GM18951 (cell line): ENCODE data around the gene LIMS2.

Experiments
- POLR2A ChIP-seq: IDR thresholded peaks from 4 replicates; pipeline ENCODE4 v1.6.1; 2011; ENCODE audit warnings: mild to moderate bottlenecking; ENCODE audit not compliant: insufficient read length, insufficient read depth; ENCODE audit errors: extremely low read depth
- in situ Hi-C: fragments of 300-500 bp; cut with MboI; formaldehyde crosslinking; loops from one replicate; pipeline ENCODE4 v1.12.0; 2022; ENCODE audit warnings: low sequenced_read_pairs, mixed read lengths, inconsistent platforms; ENCODE audit not compliant: unreplicated experiment

LIMS2 gene

DNA sequence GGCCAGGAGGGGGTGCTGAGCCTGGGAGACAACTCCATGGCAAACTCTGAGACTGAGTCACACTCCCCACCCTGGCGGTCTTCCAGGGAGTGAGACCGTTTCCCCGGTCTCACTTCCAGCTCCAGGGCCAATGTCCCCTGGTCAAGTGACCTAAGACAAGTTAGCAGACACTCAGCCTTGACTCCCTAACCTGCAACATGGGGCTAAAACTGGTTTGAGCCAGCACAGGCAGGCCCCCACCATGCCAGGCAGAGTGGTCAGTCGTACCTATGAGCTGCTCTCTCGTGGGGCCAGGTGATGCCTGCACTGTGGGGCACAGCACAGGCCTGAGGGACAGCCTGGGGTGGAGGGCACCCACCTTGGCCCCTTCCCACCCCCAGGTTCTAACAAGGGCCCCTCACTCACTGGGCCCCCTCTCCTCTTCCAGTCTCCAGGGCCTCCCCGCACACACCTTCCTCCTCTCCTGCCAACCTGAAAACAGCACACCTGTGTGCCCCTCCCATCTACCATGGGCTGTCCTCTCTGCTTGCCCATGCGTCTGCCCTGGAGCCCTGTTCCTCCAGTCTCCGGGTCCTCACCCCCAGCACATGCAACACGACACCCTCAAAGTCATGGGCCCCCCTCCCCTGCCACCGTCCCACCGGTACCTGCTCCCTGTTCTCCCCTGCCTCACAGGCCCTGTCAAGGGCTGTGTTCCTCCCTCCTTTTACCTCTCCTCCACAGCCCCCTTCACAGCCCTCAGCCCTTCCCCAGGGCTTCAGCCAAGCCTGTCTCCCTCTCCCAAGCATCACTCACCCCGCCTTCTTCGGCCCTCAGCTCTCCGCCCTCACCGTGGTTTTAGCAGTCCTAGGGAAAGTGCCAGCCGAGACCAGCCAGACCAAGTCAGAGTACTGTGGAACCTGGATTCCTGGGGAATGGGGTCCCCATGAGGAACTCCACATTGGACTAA, 27.8 kb downstream of the LIMS2 start:
- no peak for TF ChIP-seq POLR2A
- in situ Hi-C loops, result no loop called here

DNA sequence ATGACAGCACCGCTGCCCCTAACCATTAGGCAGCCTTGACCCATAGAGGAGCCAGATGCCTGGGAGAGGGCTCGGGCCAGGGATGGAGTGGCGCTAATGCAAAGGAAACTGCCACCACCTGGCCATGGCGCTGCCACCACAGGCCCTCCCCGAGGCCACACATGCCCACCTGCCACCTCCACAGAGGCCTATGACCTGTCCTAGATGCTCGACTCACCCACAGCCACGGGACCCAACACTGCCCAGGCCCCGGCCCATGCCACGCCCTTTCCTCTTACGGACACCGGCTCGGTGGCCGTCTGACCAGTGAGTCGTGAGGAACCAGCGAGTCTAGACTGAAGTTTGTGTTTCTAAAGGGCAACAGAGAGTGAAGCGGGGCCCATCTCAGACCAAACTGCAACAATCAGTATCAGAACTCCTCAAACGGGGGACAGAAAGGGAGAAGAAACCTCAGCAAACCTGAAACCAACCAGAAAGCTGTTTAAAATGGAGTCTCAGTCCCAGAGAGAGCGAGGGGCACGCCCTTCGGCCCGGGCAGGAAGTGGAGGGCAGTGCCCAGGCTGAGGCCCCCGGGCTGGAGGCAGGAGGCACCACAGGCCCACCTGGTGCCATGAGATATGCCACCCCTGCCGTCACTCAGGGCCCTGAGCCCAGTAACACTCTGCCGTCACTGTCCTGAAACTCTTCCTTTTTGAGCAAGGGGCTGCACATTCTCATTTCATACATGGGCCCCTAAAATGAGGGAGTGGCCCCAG, 28.7 kb downstream of the LIMS2 start:
- no peak for TF ChIP-seq POLR2A
- in situ Hi-C loops, result no loop called here

DNA sequence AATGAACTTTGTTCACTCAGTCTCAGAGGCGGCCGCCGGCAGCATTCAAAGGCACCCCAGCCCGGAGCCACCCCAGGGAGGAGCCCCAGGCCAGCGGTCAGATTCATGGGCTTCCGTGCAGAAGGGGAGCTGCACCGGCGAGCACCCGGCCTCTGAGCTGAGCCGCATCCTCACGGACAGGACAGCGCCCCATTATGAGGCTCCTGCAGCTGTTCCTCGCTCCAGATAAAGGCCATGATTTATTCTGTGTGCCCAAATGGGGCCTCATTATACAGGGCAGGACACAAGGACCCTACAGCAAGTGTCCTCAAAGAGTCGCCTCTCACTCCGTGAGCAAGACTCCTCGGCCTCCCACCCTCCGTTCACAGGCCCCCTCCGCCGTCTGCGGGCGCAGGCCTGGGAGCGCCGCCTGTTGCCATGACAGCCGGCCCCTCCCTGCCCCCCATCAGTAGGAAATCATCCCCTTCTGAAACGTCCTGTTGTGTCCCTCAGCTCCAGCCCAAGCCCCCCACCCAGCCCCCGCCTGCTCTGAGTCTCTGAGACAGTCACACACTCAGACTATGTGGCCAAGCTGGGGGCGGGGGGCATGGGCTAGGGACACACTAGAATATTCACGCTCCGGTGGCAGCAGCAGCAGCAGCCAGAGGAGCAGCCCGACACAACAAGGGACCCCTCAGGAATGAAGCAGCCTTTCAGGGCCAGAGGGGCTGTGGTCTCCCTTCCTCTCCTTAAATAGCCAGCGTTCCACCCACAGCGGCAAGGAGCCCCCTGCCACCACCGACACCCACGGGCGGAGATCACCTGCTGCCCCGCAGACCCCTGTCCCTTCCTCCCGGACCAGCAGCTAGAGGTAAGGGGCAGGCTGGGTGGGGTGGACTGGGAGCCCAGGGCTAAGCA, 29.7 kb downstream of the LIMS2 start, which contains the start of gene GPR17:
GPR17 (plus strand) TSS at position 759 of the 897 bp plus-strand sequence. CDS start 4,583 bp downstream, outside the sequence.
- in situ Hi-C loops, result no loop called here

DNA sequence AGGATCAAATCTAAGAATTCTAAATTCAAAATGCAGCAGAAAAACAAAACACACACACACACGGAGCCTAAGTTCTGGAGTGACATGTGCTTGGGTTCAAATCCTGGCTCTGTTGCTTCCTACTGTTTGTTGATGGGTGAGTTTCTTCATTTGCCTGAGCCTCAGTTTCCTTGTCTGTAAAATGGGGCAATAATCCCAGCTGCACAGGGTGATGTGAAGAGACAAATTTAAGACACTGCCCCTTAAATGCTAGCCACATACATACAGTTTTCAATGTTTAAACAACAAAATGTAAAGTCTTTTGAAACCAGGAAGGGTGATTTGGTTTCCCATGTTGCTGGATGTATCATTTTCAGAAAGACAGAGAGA, 30.3 kb downstream of the LIMS2 start:
- TF ChIP-seq POLR2A, result no peak
- in situ Hi-C loops, result no loop called here

More for the DNA sequence above, 29.7 kb downstream of the LIMS2 start, which contains the start of gene GPR17:
- TF ChIP-seq POLR2A, result no peak

DNA sequence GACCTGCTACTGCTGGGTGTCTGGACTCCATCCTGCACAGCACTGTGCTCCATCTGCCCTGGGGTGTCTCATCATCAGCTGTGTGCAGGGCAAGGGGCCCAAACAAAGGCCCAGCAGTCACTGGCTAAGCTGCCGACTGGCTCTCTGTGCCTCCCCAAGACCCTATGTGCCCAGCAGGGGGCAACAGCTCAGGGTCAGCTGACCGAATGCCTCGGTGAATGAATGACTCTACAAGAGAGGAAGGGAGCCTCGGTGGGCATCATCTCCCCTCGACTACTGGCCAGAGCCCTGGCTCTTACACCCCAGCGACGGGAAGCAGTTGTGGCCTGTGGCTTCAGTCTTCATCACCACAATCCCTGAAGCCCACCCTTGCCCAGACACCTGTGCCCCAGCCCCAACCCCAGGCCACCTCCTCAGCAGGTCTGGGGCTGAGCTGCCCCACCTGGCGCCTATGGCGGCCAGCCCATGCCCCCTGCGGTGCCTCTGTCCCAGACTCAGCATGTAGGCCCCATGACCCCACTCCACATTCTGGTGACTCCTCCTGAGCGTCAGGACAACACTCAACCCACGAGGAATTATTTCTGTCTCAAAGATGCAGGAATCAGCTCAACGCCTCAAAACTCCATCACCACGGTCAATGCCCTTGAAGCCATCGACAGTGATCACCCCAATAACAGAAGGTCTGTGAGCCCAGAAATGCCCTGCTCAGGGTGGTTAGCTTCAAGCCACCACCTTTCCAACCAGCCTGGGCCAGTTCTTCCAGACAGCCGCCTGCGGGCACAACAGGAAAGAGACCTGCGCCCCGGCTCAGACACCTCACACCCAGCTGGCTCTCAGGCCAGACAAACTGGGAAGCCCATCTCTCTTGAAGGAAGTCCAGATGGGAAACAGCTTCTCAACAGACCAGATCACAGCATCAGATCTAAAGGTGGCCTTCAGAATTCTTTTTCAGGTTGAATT, 31.0 kb downstream of the LIMS2 start:
- in situ Hi-C loops, result no loop called here
- no peak for TF ChIP-seq POLR2A

DNA sequence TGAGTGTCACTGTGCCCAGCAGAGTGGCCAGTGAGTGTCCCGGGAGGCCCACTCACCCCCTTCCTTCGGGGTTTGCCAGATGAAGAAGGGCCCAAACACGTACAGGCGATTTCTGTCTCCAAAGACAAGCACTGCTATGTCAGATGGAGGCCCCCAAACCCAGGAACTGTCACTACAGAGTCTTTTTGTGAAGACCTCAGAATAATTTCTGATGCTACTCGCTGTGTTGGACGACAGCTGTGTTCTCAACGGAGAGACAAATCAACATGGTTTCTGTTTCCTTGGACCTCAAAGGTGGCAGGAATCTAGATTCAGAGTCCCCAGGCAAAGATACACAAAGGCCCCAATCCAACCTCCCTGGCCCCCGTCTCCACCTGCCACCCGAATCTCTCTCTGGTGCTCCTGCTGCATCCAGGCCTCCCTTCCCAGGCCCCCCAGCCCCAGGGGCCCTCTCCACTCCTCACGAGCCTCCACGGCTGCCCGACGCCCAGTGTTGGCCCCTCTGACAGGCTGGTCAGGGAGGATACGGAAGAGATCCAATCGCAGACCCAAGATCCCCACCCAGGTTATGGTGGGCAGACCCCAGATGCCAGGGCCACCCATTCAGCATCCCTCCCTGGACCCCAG, 31.8 kb downstream of the LIMS2 start:
- in situ Hi-C loops, result no loop called here
- no peak for TF ChIP-seq POLR2A

DNA sequence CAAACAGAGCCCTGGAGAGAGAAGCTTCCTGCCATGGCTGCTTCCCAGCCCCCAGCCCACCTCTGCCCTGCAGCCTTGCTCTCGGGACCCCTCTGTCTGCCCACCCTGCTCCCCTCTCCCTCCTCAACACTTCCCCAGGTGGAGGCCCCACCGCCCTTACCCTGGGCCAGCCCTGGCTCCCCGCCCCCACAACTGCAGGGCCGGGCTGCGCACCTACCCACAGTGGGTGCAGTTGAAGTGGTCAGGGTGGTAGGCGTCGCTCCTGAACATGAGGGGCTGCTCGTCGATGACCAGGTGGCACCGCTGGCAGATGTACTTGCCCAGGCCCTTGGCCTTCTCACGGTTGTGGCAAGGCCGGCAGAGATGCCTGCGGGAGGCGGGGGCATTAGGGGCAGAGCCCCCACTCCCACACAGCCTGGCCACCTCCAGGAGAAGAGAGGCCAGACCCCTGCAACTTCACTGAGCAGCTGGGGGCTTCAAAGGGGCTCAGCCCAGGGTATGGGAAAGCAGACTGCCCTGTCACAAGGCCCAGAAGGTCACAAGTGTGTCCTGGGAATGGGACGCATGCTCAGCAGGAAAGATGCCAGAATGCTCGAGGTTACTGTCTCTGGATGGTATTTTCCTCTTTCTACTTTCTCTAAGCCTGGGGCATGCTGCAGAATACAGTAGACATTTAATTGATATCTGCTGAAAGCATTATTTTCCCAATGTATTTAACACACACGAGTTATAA, 32.5 kb downstream of the LIMS2 start:
- in situ Hi-C loops, result no loop called here
- TF ChIP-seq POLR2A, result no peak

DNA sequence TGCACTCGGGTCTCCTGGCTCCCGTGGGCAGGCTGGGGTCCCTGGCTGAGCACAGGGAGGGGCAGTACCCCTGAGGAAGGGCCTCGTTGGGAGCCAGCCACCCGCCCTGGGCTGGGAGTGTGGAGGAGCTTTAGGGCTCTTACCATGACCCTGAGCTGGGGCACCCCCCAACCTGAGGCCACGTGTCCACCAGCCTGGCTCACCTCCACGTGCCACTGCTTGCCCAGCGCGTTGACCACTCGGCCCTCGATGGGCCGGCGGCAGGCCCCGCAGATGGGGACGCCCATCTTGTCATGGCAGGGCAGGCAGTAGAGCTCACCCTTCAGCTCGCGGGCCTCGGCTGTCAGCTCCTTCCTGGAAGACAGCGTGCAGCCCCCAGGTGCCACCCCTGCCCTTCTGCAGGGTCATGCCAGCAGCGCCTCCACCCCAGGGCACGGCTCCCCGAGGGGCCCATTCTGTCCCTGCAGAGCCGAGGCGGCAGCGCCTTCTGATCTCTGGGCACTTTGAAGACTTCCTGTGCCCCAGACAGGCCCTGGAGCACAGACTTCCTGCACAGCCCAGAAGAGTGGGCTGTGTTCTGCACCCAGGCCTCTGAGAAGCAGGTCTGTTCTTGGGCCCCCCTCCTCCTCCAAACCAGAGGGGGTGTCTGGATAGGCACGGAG, 33.4 kb downstream of the LIMS2 start:
- no peak for TF ChIP-seq POLR2A
- in situ Hi-C loops, result no loop called here

DNA sequence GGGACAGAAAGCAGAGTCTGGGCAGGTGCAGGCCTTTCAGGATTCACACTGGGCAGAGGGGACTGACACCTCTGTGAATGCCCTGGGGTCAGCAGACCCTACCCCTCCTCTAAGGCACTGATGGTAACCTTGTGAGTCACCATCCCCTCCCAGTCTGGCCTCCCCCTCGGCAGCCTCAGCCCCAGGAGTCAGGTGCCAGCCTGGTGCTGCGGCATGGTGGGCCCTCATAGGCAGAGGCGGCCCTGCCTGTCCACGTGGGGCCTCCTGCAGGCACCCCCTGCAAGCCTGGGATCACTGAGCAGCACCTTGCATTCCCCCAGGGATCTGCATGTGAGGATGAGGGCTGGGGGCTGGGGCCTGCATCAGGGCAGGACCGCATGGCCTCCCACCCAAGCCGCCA, 34.2 kb downstream of the LIMS2 start:
- in situ Hi-C loops, result no loop called here
- TF ChIP-seq POLR2A, result no peak
